HCT116 (cell line): ENCODE measurements around the gene TP63. TPM values are rescaled to one million over a fixed set of nuclear protein-coding genes. Genes with fewer than 3 reads are reported as not detected.

ENCODE experiments used
- ATAC-seq: fragments of 200-7000 bp; cut with Tn5 transposase; 2 replicates; pipeline ENCODE4 v1.9.1; 2020; ENCODE audit warnings: mild to moderate bottlenecking, moderate library complexity
- BruUV-seq: library from RNA; stranded (reverse); fragments of 400-500 nt; replicated peaks from 2 replicates; lab custom pipeline; 2021; lab: Mats Ljungman, UMichigan
- CTCF ChIA-PET: fragments of 300-600 bp; sonication (Branson Sonifier 250); formaldehyde crosslinking; loops from one replicate; lab custom pipeline; 2021; ENCODE audit warnings: antibody characterized with exemption; lab: Charles Lee
- POLR2A ChIA-PET: fragments of 300-600, 350-600 bp; sonication (Branson Sonifier 250); formaldehyde crosslinking; loops from one replicate; lab custom pipeline; 2021; ENCODE audit warnings: antibody characterized with exemption; lab: Charles Lee
- RAD21 ChIA-PET, 2 experiments: fragments of 300-600 bp; sonication (Branson Sonifier 250); formaldehyde crosslinking; loops; one replicate each; lab custom pipeline; 2023; ENCODE audit warnings: low total read pairs in 2 of 2; ENCODE audit not compliant: uncharacterized antibody in 2 of 2, unreplicated experiment in 2 of 2, low non-redundant PET in 1 of 2; lab: Charles Lee
- DNase-seq: peaks from one replicate; pipeline ENCODE4 v3.0.0-alpha.2; 2010; ENCODE audit warnings: low read depth, low spot score
- H2AFZ ChIP-seq: fragments of 200-600 bp; shearing (Covaris generic), sonication (generic); 2 replicates; pipeline ENCODE4 v1.6.1; 2017; ENCODE audit warnings: low read depth, mixed run types, mixed read lengths, antibody characterized with exemption, low read length; ENCODE audit not compliant: poor library complexity, severe bottlenecking
- H3K27ac ChIP-seq: 2 replicates; pipeline ENCODE4 v1.5.1; 2012; ENCODE audit warnings: low read depth, low read length
- H3K27me3 ChIP-seq: fragments of 200-600 bp; sonication (generic); 2 replicates; pipeline ENCODE4 v1.6.1; 2016; ENCODE audit warnings: mixed run types, low read length, mixed read lengths; ENCODE audit not compliant: insufficient read depth
- H3K36me3 ChIP-seq, 2 experiments: fragments of 200-500 bp in 1 of 2; fragments of 200-600 bp in 1 of 2; sonication (Bioruptor generic) in 1 of 2; sonication (generic) in 1 of 2; 2 replicates each; pipeline versions ENCODE4 v1.5.1 to v1.6.1; 2014 to 2016; ENCODE audit warnings: low read length in 2 of 2, inconsistent platforms in 1 of 2, mixed read lengths in 1 of 2, mixed run types in 1 of 2; ENCODE audit not compliant: insufficient read depth in 2 of 2, control insufficient read depth in 1 of 2
- H3K4me1 ChIP-seq, 2 experiments: fragments of 200-600 bp in 1 of 2; sonication (generic) in 1 of 2; 2 replicates each; pipeline versions ENCODE4 v1.5.1 to v1.6.1; 2012 to 2017; ENCODE audit warnings: low read length in 2 of 2, inconsistent platforms in 1 of 2, mild to moderate bottlenecking in 1 of 2, mixed read lengths in 1 of 2, mixed run types in 1 of 2, moderate library complexity in 1 of 2; ENCODE audit not compliant: insufficient read depth in 2 of 2, control insufficient read depth in 1 of 2
- H3K4me2 ChIP-seq: fragments of 200-600 bp; sonication (generic); 2 replicates; pipeline ENCODE4 v1.6.1; 2017; ENCODE audit warnings: mixed run types, low read length, mixed read lengths
- H3K4me3 ChIP-seq, 2 experiments: fragments of 200-600 bp in 1 of 2; sonication (generic) in 1 of 2; replicated peaks in 1 of 2; 2 replicates each; pipeline ENCODE4 v1.5.1; 2011 to 2016; ENCODE audit warnings: low read length in 2 of 2, control low read depth in 1 of 2, low read depth in 1 of 2, mild to moderate bottlenecking in 1 of 2, mixed read lengths in 1 of 2, mixed run types in 1 of 2
- H3K79me2 ChIP-seq: fragments of 200-600 bp; sonication (generic); 2 replicates; pipeline ENCODE4 v1.6.1; 2017; ENCODE audit warnings: mild to moderate bottlenecking, mixed run types, low read length, moderate library complexity, mixed read lengths; ENCODE audit not compliant: insufficient read depth
- H3K9ac ChIP-seq: fragments of 200-600 bp; sonication (generic); 2 replicates; pipeline ENCODE4 v1.6.1; 2016; ENCODE audit warnings: low read length, mixed read lengths
- H3K9me2 ChIP-seq: fragments of 200-600 bp; sonication (generic), shearing (Covaris generic); 2 replicates; pipeline ENCODE4 v1.6.1; 2017; ENCODE audit warnings: mixed run types, mild to moderate bottlenecking, moderate library complexity; ENCODE audit not compliant: insufficient read depth
- H3K9me3 ChIP-seq, 2 experiments: fragments of 200-500 bp in 1 of 2; fragments of 200-600 bp in 1 of 2; sonication (Bioruptor generic) in 1 of 2; sonication (generic) in 1 of 2; 2 replicates each; pipeline ENCODE4 v1.6.1; 2014 to 2017; ENCODE audit warnings: low read length in 2 of 2, mixed read lengths in 2 of 2, inconsistent platforms in 1 of 2, low read depth in 1 of 2, mild to moderate bottlenecking in 1 of 2, mixed run types in 1 of 2, moderate library complexity in 1 of 2; ENCODE audit not compliant: control insufficient read depth in 1 of 2, insufficient read depth in 1 of 2
- H4K20me1 ChIP-seq: fragments of 200-600 bp; sonication (generic), shearing (Covaris generic); 2 replicates; pipeline ENCODE4 v1.6.1; 2017; ENCODE audit warnings: mixed run types, mild to moderate bottlenecking, moderate library complexity; ENCODE audit not compliant: insufficient read depth
- ATF3 ChIP-seq: IDR thresholded peaks from 2 replicates; pipeline ENCODE4 v1.6.1; 2012
- CEBPB ChIP-seq: IDR thresholded peaks from 2 replicates; pipeline ENCODE4 v1.6.1; 2012; ENCODE audit warnings: low read depth
- CTCF ChIP-seq, 3 experiments: fragments of 200-600 bp in 1 of 3; sonication (generic) in 1 of 3; IDR thresholded peaks in 2 of 3; conservative IDR thresholded peaks in 1 of 3; 2 replicates each; pipeline ENCODE4 v1.5.1; 2012 to 2017; ENCODE audit warnings: low read depth in 2 of 3, low read length in 2 of 3, antibody characterized with exemption in 1 of 3, borderline replicate concordance in 1 of 3, control low read depth in 1 of 3, mild to moderate bottlenecking in 1 of 3, mixed read lengths in 1 of 3, mixed run types in 1 of 3, moderate library complexity in 1 of 3; ENCODE audit not compliant: insufficient read depth in 1 of 3
- EGR1 ChIP-seq: IDR thresholded peaks from 2 replicates; pipeline ENCODE4 v1.6.1; 2012; ENCODE audit warnings: low read depth
- EZH2 ChIP-seq: fragments of 200-600 bp; sonication (generic); IDR thresholded peaks from 2 replicates; pipeline ENCODE4 v1.6.1; 2017; ENCODE audit warnings: antibody characterized with exemption, mixed run types
- FOSL1 ChIP-seq: IDR thresholded peaks from 2 replicates; pipeline ENCODE4 v1.6.1; 2012; ENCODE audit warnings: low read depth
- RAD21 ChIP-seq: IDR thresholded peaks from 2 replicates; pipeline ENCODE4 v1.6.1; 2012; ENCODE audit warnings: low read depth, mild to moderate bottlenecking
- SIN3A ChIP-seq: IDR thresholded peaks from 2 replicates; pipeline ENCODE4 v1.6.1; 2012; ENCODE audit warnings: low read depth
- SP1 ChIP-seq: IDR thresholded peaks from 2 replicates; pipeline ENCODE4 v1.6.1; 2012; ENCODE audit warnings: low read depth
- SRF ChIP-seq: IDR thresholded peaks from 2 replicates; pipeline ENCODE4 v1.6.1; 2012; ENCODE audit warnings: low read depth
- TCF7L2 ChIP-seq: IDR thresholded peaks from 2 replicates; pipeline ENCODE4 v1.7.0; 2011; ENCODE audit warnings: borderline replicate concordance, inconsistent platforms; ENCODE audit not compliant: insufficient read depth, insufficient read length; ENCODE audit errors: extremely low read depth
- ZFX ChIP-seq: fragments of 450-650 bp; IDR thresholded peaks from 2 replicates; pipeline ENCODE4 v1.6.1; 2017
- ZNF274 ChIP-seq: fragments of 200-500 bp; sonication (Bioruptor generic); IDR thresholded peaks from 2 replicates; pipeline ENCODE4 v1.6.1; 2014; ENCODE audit warnings: mild to moderate bottlenecking, low read depth, low read length, inconsistent platforms
- intact Hi-C: fragments of 100-400 bp; cut with micrococcal nuclease; formaldehyde crosslinking; loops from 2 replicates; pipeline ENCODE4 v1.10.0; 2022
- total RNA-seq: library from RNA; stranded (reverse); gene quantifications from one replicate; pipeline ENCODE4 v1.2.1, GENCODE V29; 2021; ENCODE audit not compliant: unreplicated experiment
- TF ChIP-seq, protein P1 (sequence below): IDR thresholded peaks from 2 replicates; pipeline ENCODE4 v1.6.1; 2012
- TF ChIP-seq, protein P2 (sequence below): IDR thresholded peaks from 2 replicates; pipeline ENCODE4 v1.6.1; 2012; ENCODE audit warnings: low read depth

TP63 gene
- total RNA-seq, 1 experiment from 2014 or later: not detected

- Histone ChIP-seq H3K4me1 (no peaks in the 10 kb centered on the region), H3K9me2 (no peaks in the 10 kb centered on the region), H3K79me2 (no peaks in the 10 kb centered on the region), H3K9ac (no peak overlapping the region), H3K4me2 (no peak overlapping the region)
- ChIA-PET CTCF (no interaction called here), RAD21 (no interaction called here), POLR2A (no interaction called here)
- ATAC-seq: no peak
- no peak for TF ChIP-seq SRF
- TF ChIP-seq TCF7L2: no peak
- no peak for TF ChIP-seq ZFX
- TF ChIP-seq SIN3A: no peak
- TF ChIP-seq SP1: no peak
- TF ChIP-seq, protein P1, sequence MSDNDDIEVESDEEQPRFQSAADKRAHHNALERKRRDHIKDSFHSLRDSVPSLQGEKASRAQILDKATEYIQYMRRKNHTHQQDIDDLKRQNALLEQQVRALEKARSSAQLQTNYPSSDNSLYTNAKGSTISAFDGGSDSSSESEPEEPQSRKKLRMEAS: no peak
- TF ChIP-seq ZNF274: no peak
- TF ChIP-seq, protein P2, sequence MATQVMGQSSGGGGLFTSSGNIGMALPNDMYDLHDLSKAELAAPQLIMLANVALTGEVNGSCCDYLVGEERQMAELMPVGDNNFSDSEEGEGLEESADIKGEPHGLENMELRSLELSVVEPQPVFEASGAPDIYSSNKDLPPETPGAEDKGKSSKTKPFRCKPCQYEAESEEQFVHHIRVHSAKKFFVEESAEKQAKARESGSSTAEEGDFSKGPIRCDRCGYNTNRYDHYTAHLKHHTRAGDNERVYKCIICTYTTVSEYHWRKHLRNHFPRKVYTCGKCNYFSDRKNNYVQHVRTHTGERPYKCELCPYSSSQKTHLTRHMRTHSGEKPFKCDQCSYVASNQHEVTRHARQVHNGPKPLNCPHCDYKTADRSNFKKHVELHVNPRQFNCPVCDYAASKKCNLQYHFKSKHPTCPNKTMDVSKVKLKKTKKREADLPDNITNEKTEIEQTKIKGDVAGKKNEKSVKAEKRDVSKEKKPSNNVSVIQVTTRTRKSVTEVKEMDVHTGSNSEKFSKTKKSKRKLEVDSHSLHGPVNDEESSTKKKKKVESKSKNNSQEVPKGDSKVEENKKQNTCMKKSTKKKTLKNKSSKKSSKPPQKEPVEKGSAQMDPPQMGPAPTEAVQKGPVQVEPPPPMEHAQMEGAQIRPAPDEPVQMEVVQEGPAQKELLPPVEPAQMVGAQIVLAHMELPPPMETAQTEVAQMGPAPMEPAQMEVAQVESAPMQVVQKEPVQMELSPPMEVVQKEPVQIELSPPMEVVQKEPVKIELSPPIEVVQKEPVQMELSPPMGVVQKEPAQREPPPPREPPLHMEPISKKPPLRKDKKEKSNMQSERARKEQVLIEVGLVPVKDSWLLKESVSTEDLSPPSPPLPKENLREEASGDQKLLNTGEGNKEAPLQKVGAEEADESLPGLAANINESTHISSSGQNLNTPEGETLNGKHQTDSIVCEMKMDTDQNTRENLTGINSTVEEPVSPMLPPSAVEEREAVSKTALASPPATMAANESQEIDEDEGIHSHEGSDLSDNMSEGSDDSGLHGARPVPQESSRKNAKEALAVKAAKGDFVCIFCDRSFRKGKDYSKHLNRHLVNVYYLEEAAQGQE: no peak
- no peak for TF ChIP-seq CEBPB
- no peak for TF ChIP-seq EGR1
- TF ChIP-seq FOSL1: no peak
- TF ChIP-seq EZH2: no peak
- TF ChIP-seq CTCF (IDR thresholded peaks at IDR 0.05 in 2 of 3, conservative IDR thresholded peaks at IDR 0.05 in 1 of 3; ENCODE audit: borderline replicate concordance in 1 of 3, insufficient read depth in 1 of 3, low read depth in 2 of 3, low read length in 2 of 3): no peak
- no peak for TF ChIP-seq ATF3
- no peak for TF ChIP-seq RAD21
- TF ChIP-seq, all 23 proteins: peak for 0
- Histone ChIP-seq H3K9me3 (no peaks in the 10 kb centered on the region), H3K27me3 (no peaks in the 10 kb centered on the region), H3K36me3 (no peaks in the 10 kb centered on the region), H2AFZ (no peak overlapping the region), H3K4me3 (no peak overlapping the region), H3K27ac (no peak overlapping the region), H4K20me1 (no peaks in the 10 kb centered on the region)
- BruUV-seq: no TSS peak
- DNase-seq: no peak
- intact Hi-C loops: no loop called here
Measured at GRCh38 chr3:189605717-189606116, 25.5 kb upstream of the TP63 start.
